OCI-LY1 (cell line): ENCODE data around the gene CD33.

Source experiments
- H2AFZ ChIP-seq: fragments of 200-600 bp; sonication (generic), shearing (Covaris generic); 2 replicates; pipeline ENCODE4 v1.6.0; 2014; ENCODE audit warnings: antibody characterized with exemption, mild to moderate bottlenecking, low read length
- H3F3A ChIP-seq: fragments of 200-600 bp; sonication (generic), shearing (Covaris generic); 2 replicates; pipeline ENCODE4 v1.6.0; 2014; ENCODE audit warnings: mild to moderate bottlenecking, antibody characterized with exemption, low read length, moderate library complexity; ENCODE audit not compliant: insufficient read depth
- H3K27ac ChIP-seq: fragments of 200-600 bp; sonication (generic); 2 replicates; pipeline ENCODE4 v1.5.1; 2014; ENCODE audit warnings: low read length, mixed run types, mild to moderate bottlenecking, low read depth; ENCODE audit not compliant: poor library complexity, severe bottlenecking
- H3K27me3 ChIP-seq: fragments of 200-600 bp; sonication (generic); 2 replicates; pipeline ENCODE4 v1.6.0; 2014; ENCODE audit warnings: antibody characterized with exemption, mild to moderate bottlenecking, low read length, moderate library complexity; ENCODE audit not compliant: insufficient read depth
- H3K36me3 ChIP-seq: fragments of 200-600 bp; sonication (generic); 2 replicates; pipeline ENCODE4 v1.6.1; 2014; ENCODE audit warnings: mild to moderate bottlenecking, antibody characterized with exemption, low read length, moderate library complexity, mixed read lengths; ENCODE audit not compliant: insufficient read depth
- H3K4me1 ChIP-seq: fragments of 200-600 bp; sonication (generic); 2 replicates; pipeline ENCODE4 v1.5.1; 2014; ENCODE audit warnings: mild to moderate bottlenecking, low read length, moderate library complexity; ENCODE audit not compliant: insufficient read depth, severe bottlenecking
- H3K4me2 ChIP-seq: fragments of 200-600 bp; sonication (generic), shearing (Covaris generic); 2 replicates; pipeline ENCODE4 v1.6.1; 2014; ENCODE audit warnings: low read length
- H3K4me3 ChIP-seq: fragments of 200-600 bp; sonication (generic); 2 replicates; pipeline ENCODE4 v1.5.1; 2014; ENCODE audit warnings: low read length, low read depth, mild to moderate bottlenecking, mixed read lengths; ENCODE audit not compliant: poor library complexity, severe bottlenecking
- H3K79me2 ChIP-seq: fragments of 200-600 bp; shearing (Covaris generic); 2 replicates; pipeline ENCODE4 v1.6.1; 2016; ENCODE audit warnings: mixed run types, low read length, mixed read lengths; ENCODE audit not compliant: insufficient read depth
- H3K9ac ChIP-seq: fragments of 200-600 bp; sonication (generic), shearing (Covaris generic); 2 replicates; pipeline ENCODE4 v1.6.1; 2014; ENCODE audit warnings: mild to moderate bottlenecking, low read length, mixed read lengths
- H3K9me2 ChIP-seq: fragments of 200-600 bp; sonication (generic), shearing (Covaris generic); 2 replicates; pipeline ENCODE4 v1.6.1; 2014; ENCODE audit warnings: low read depth, mild to moderate bottlenecking, low read length, mixed read lengths
- H3K9me3 ChIP-seq: fragments of 200-600 bp; shearing (Covaris generic); 2 replicates; pipeline ENCODE4 v1.6.1; 2014; ENCODE audit warnings: low read length, mixed read lengths
- H4K20me1 ChIP-seq: fragments of 200-600 bp; sonication (generic), shearing (Covaris generic); 2 replicates; pipeline ENCODE4 v1.6.0; 2016; ENCODE audit warnings: mild to moderate bottlenecking, low read length; ENCODE audit not compliant: insufficient read depth
- CTCF ChIP-seq: fragments of 200-600 bp; sonication (generic), shearing (Covaris generic); IDR thresholded peaks from 2 replicates; pipeline ENCODE4 v1.5.1; 2017; ENCODE audit warnings: mild to moderate bottlenecking, antibody characterized with exemption, low read length, moderate library complexity, mixed read lengths
- EZH2 ChIP-seq: fragments of 200-600 bp; sonication (generic), shearing (Covaris generic); IDR thresholded peaks from 2 replicates; pipeline ENCODE4 v1.8.0; 2017; ENCODE audit warnings: borderline replicate concordance, mixed run types, mild to moderate bottlenecking, antibody characterized with exemption, low read length, moderate library complexity, mixed read lengths

Gene CD33

DNA sequence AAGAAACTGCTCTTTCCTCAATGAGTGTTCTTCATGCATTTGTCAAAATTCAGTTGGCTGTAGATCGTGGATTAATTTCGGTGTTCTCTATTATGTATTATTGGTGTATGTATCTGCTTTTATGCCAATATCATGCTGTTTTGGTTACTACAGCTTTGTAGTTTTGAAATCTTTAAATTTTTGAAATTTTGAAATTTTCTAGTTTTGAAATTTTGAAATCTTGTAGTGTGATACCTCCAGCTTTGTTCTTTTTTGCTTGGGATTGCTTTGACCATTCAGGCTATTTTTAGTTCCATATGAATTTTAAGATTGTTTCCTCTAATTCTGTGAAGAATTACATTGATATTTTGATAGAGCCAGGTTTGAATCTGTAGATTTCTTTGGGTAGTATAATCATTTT lies 3.1 kb downstream of the CD33 start:
- no peaks in the 10 kb centered on the region for H3F3A ChIP-seq
- no peaks in the 10 kb centered on the region for H3K79me2 ChIP-seq
- no peak overlapping the region for H2AFZ ChIP-seq
- no peaks in the 10 kb centered on the region; the same call in 1 of the 2 replicates for H3K27me3 ChIP-seq
- no peaks in the 10 kb centered on the region for H3K9me3 ChIP-seq
- H4K20me1 ChIP-seq, result no peaks in the 10 kb centered on the region
- no peaks in the 10 kb centered on the region for H3K4me1 ChIP-seq
- H3K4me3 ChIP-seq, result no peak overlapping the region
- H3K36me3 ChIP-seq, result no peaks in the 10 kb centered on the region
- no peak overlapping the region for H3K27ac ChIP-seq
- H3K9ac ChIP-seq, result no peak overlapping the region
- no peak for TF ChIP-seq CTCF
- no peak for TF ChIP-seq EZH2
- no peaks in the 10 kb centered on the region for H3K9me2 ChIP-seq
- H3K4me2 ChIP-seq, result no peak overlapping the region

GRCh38 chr19:51240866-51241265 lies 16.0 kb downstream of the CD33 start:
- no peaks in the 10 kb centered on the region for H3K27me3 ChIP-seq
- TF ChIP-seq CTCF, result no peak
- no peak for TF ChIP-seq EZH2
- H3K36me3 ChIP-seq, result no peaks in the 10 kb centered on the region
- H3K9ac ChIP-seq, result no peak overlapping the region
- H3K4me2 ChIP-seq, result no peak overlapping the region
- H3K27ac ChIP-seq, result no peak overlapping the region
- H3F3A ChIP-seq, result no peaks in the 10 kb centered on the region
- H3K79me2 ChIP-seq, result no peaks in the 10 kb centered on the region
- no peaks in the 10 kb centered on the region for H3K9me2 ChIP-seq
- H3K9me3 ChIP-seq, result no peaks in the 10 kb centered on the region
- no peaks in the 10 kb centered on the region for H3K4me1 ChIP-seq
- H4K20me1 ChIP-seq, result no peaks in the 10 kb centered on the region
- no peak overlapping the region for H2AFZ ChIP-seq
- H3K4me3 ChIP-seq, result no peak overlapping the region

DNA sequence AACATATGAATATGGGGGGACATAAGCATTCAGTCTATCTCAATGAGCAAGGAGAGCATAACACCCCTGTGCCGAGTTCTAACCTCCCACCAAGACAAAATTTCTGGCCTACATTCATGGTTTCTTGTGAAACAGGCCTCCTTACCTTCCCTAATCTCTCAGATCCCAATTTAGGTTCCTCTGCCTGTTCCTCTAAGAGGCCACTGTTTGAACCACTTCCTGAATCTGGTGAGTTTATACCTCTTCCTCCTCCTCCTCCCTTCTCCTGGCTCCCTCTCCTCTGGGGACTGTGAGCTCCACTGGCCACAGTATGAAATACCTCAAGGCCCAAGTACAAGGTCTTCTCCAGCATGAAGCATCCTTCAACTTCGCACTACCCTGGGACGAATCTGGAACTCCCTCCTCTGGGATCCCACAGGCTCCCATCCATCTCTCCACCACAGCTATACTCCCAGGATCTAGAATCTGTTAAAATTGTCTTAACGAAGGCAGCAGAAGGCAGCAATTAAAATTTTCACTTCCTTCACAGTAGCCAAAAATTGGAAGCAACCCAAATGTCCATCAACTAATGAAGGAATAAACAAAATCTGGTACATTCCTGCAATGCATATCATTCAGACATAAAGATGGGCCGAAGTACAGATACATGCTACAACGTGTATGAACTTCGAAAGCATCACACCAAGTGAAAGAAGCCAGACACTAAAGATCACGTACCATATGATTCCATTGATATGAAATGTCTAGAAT lies 18.2 kb downstream of the CD33 start:
- H3K27me3 ChIP-seq, result no peaks in the 10 kb centered on the region
- no peak overlapping the region for H3K4me3 ChIP-seq
- no peaks in the 10 kb centered on the region for H3K4me1 ChIP-seq
- no peaks in the 10 kb centered on the region for H3K79me2 ChIP-seq
- H3F3A ChIP-seq, result no peaks in the 10 kb centered on the region
- no peaks in the 10 kb centered on the region for H3K9me2 ChIP-seq
- no peak overlapping the region for H3K9ac ChIP-seq
- no peak overlapping the region for H3K4me2 ChIP-seq
- no peaks in the 10 kb centered on the region for H3K36me3 ChIP-seq
- H3K9me3 ChIP-seq, result no peaks in the 10 kb centered on the region
- H4K20me1 ChIP-seq, result no peaks in the 10 kb centered on the region
- TF ChIP-seq CTCF (no peak), EZH2 (no peak)
- H3K27ac ChIP-seq, result no peak overlapping the region
- no peak overlapping the region for H2AFZ ChIP-seq
